SK-N-DZ (cell line): ENCODE measurements around the gene TRAIP. TPM values are rescaled to one million over a fixed set of nuclear protein-coding genes. Genes with fewer than 3 reads are reported as not detected.
A peak's percentile ranks its signal among the peaks of the same experiment; 100 is the strongest.
"Not testable (repeated sequence)": the region's sequence is repeated elsewhere in the genome, so short reads cannot be mapped to it uniquely, and the experiment has no call there.

Experiments
- DNase-seq: peaks from one replicate; pipeline ENCODE4 v3.0.0-alpha.2; 2015; ENCODE audit warnings: low spot score
- polyA plus RNA-seq, 2 experiments: library from polyadenylated mRNA; depleted of rRNA; stranded (reverse); fragments of >200 nt; gene quantifications; 2 replicates each; pipeline ENCODE4 v1.2.3, GENCODE V29; 2014

Gene TRAIP, protein sequence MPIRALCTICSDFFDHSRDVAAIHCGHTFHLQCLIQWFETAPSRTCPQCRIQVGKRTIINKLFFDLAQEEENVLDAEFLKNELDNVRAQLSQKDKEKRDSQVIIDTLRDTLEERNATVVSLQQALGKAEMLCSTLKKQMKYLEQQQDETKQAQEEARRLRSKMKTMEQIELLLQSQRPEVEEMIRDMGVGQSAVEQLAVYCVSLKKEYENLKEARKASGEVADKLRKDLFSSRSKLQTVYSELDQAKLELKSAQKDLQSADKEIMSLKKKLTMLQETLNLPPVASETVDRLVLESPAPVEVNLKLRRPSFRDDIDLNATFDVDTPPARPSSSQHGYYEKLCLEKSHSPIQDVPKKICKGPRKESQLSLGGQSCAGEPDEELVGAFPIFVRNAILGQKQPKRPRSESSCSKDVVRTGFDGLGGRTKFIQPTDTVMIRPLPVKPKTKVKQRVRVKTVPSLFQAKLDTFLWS
- 25.6 and 25.9 TPM in 2 replicates for polyA plus RNA-seq (2014; cell fraction: cytosol; rRNA removed)
- polyA plus RNA-seq (2014; cell fraction: nucleus; rRNA removed), result 110 and 121 TPM in 2 replicates

GRCh38 chr3:49856181-49857005 lies at the start of gene TRAIP:
TSS of gene TRAIP (minus strand) at chr3:49856564. CDS start at chr3:49856453, 111 bp downstream.
- peak; percentile 93 for DNase-seq

DNA sequence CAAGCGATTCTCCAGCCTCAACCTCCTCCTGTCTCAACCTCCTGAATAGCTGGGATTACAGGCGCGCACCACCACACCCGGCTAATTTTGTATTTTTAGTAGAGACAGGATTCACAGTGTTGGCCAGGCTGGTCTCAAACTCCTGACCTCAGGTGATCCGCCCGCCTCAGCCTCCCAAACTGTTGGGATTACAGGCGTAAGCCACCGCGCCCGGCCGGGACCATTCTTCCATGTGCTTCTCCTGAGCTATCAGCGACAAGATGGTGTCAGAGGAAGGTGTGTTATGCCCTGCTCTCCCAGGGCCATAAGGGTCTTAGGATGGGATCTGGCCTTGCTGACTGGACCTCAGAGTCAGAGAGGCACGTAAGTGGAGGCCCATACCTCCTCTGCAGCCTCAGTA lies 48.1 kb upstream of the TRAIP start:
- not testable (repeated sequence) for DNase-seq

GRCh38 chr3:49903451-49904424 lies 47.4 kb upstream of the TRAIP start, which contains the start of gene MST1R:
TSS of gene MST1R (minus strand) at chr3:49903873. CDS start at chr3:49903609, 264 bp downstream.
- DNase-seq, result peak; percentile 60

GRCh38 chr3:49902511-49903345 lies 46.4 kb upstream of the TRAIP start:
- no peak for DNase-seq

- DNase-seq, result no peak
Measured at GRCh38 chr3:49901366-49902339, 45.3 kb upstream of the TRAIP start.

DNA sequence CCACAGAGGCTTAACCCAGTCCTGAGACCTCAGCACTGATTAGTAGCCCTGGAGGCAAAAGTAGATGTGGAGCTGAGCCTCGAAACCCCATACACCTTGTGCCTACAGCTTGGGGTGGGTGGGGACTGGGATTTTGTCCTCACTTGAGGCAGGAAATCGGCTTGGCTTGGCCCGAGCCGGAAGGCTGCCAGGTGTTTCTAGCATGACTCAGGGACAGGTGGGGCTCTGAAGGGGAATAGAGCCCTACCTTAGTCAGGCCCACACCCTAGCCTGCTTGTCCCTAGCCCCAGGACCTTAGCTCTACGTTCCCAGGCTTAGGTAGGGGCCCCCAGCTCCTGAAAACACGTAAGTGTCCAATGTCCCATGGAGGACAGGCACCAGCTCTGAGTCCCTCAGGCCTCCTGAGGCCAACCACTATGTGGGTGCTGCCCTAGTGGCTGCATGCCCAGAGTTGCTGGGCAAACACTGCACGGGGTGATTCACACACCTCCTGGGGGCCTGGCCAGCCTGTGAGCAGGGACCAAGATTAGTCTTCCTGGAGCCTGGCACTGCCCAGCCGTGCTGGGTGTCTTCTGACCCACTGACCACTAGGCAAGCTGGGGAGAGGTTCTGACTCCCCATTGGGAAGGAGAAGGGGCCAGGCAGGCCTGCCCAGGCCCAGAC lies 44.3 kb upstream of the TRAIP start:
- DNase-seq, result no peak

DNA sequence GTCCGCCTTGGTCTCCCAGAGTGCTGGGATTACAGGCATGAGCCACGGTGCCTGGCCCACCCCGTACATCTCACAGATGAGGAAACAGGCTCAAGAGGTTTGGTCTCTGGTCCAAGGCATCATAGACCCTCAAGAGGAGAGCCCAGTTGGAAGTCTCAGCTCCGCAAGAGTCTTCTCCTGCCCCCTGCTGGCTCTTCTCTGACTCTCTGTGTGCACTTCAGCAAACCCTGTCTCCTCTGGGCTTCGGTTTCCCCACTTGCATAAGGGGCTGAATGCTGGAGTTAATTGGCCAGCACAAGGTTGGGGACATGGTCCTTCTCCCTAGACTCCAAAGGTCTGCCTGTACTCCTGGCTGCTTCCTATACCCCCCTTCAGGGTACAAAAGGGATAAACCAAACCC lies 43.5 kb upstream of the TRAIP start:
- peak; percentile 65 for DNase-seq

DNA sequence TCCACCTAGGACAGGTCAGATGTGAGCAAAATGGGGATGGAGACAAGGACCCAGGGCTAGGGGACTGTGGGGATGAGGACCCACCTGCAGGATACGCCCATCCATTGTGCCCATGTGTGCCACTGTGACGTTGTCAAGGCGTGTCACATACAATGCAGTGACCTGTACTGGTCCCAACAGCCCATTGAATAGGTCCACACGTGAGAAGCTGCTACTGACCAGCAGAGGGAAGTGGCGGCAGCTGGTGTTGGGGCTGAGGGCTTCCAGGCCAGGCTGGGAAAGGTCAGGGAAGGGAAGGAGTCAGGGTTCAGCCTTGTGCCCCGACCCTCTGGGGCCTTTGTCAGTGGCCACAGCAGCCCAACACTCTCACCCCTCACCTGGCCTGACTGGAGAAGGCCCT lies 42.6 kb upstream of the TRAIP start:
- no peak for DNase-seq

DNA sequence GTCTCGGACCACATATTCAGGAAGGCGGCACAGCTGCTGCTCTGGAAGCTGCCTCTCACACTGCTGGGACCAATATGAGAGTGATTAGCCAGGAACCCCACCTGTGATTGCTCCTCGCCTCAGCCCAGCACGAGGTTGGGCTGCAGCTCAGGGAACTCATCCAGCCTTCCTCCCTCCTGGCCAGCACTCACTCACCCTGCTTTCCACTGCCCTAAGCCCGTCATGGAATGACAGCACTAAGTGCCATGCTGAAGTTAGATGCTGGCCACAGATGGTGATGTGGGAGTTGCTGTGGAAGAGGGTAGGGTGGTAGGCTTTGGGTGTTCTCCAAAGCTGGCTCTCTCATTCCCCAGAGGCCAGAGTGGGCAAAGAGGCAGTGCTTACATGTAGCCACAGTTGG lies 40.0 kb upstream of the TRAIP start:
- DNase-seq, result no peak

- no peak for DNase-seq
Measured at GRCh38 chr3:49895791-49896190, 39.4 kb upstream of the TRAIP start.

- DNase-seq, result no peak
Measured at GRCh38 chr3:49889296-49889695, 32.9 kb upstream of the TRAIP start.

GRCh38 chr3:49886922-49887265 lies 30.5 kb upstream of the TRAIP start:
- DNase-seq, result no peak

GRCh38 chr3:49883998-49884397 lies 27.6 kb upstream of the TRAIP start:
- DNase-seq, result no peak

- DNase-seq, result no peak
Measured at GRCh38 chr3:49882166-49882565, 25.8 kb upstream of the TRAIP start.

DNA sequence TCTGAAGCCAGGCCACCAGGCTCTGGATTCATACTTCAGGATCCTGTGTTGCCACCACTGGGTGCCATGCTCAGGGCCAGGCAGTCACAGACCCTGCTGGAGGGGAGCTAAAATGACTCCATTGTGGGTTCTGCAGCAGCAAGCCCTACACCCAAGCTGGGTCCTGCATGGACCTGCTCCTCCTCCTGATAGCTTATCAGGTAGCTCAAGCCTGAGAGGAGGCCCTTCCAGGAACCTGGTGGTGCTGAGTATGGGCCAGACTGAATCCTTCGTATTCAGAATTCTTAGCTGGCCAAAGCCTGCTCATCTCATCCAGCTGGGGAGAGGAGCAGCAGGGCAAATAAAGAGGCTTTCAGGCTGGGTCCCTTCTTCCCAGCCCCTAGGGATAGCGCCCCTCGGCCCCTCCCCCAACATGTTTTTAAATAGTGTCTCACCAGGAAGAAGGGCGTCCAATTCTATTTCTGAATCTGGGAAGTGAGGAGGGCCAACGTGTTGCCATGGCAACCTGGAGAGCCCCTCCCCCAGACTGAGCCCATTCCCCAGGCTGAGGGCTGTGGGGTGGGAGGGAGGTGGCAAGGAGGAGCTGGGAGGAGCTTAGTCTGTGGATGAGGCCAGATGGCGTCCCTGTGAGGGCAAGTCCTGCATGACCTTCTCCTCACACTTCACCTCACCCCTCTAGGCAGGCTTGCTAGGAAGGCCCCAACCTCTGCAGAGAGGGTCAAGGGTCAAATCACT lies 24.4 kb upstream of the TRAIP start:
- DNase-seq, result peak; percentile 92

GRCh38 chr3:49879721-49880120 lies 23.4 kb upstream of the TRAIP start:
- no peak for DNase-seq

GRCh38 chr3:49878686-49879085 lies 22.3 kb upstream of the TRAIP start:
- no peak for DNase-seq

DNA sequence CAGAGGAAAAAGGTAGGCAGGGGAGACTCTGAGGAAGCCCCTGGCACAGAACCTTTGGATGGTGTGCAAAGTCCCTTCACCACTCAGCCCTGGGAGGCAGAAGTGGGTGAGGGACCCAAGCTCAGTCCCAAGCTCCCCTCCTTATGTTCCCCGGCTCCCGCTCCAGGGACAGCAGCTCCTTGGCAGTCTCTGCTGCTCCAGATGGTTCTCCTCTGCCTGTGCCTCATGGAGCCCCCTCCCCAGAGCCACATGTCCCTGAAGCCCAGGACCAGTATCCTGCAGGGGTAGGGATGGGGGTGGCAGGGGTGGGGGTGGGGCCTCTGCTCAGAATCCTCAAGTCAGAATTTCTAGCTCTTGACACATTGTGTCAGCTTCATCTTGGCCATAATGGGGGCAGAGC lies 21.4 kb upstream of the TRAIP start:
- no peak for DNase-seq
